ENCODE data around the gene TMTC1.

TMTC1 gene

GRCh38 chr12:29617407-29617803 is 166.3 kb downstream of the TMTC1 start:
- DNase-seq (ENCODE audit: low read depth in 3 of 3) = no peak

GRCh38 chr12:29616664-29617406 is 166.9 kb downstream of the TMTC1 start:
- DNase-seq (ENCODE audit: low read depth in 3 of 3) = no peak

- DNase-seq (ENCODE audit: low read depth in 3 of 3) = no peak
These were observed 168.9 kb downstream of the TMTC1 start for GRCh38 chr12:29614694-29615325.

GRCh38 chr12:29612912-29613311 is 170.8 kb downstream of the TMTC1 start:
- no peak for DNase-seq (ENCODE audit: low read depth in 3 of 3)

GRCh38 chr12:29611906-29612305 is 171.8 kb downstream of the TMTC1 start:
- DNase-seq (ENCODE audit: low read depth in 3 of 3) = no peak

- no peak for DNase-seq (ENCODE audit: low read depth in 3 of 3)
These were observed 173.1 kb downstream of the TMTC1 start for GRCh38 chr12:29610473-29611170.

- no peak for DNase-seq (ENCODE audit: low read depth in 3 of 3)
These were observed 174.1 kb downstream of the TMTC1 start for GRCh38 chr12:29609431-29610215.

GRCh38 chr12:29608581-29608980 is 175.2 kb downstream of the TMTC1 start:
- no peak for DNase-seq (ENCODE audit: low read depth in 3 of 3)

GRCh38 chr12:29599381-29599780 is 184.4 kb downstream of the TMTC1 start:
- DNase-seq (ENCODE audit: low read depth in 3 of 3) = no peak

- DNase-seq (ENCODE audit: low read depth in 3 of 3) = no peak
These were observed 188.5 kb downstream of the TMTC1 start for GRCh38 chr12:29595071-29595755.

GRCh38 chr12:29593001-29593400 is 190.7 kb downstream of the TMTC1 start:
- DNase-seq (ENCODE audit: low read depth in 3 of 3) = no peak

GRCh38 chr12:29591140-29592020 is 192.4 kb downstream of the TMTC1 start:
- DNase-seq (ENCODE audit: low read depth in 3 of 3) = no peak

GRCh38 chr12:29589851-29590250 is 193.9 kb downstream of the TMTC1 start:
- DNase-seq (ENCODE audit: low read depth in 3 of 3) = no peak

- no peak for DNase-seq (ENCODE audit: low read depth in 3 of 3)
These were observed 194.4 kb downstream of the TMTC1 start for GRCh38 chr12:29589286-29589820.

- no peak for DNase-seq (ENCODE audit: low read depth in 3 of 3)
These were observed 201.0 kb downstream of the TMTC1 start for GRCh38 chr12:29582677-29583272.

- no peak for DNase-seq (ENCODE audit: low read depth in 3 of 3)
These were observed 201.6 kb downstream of the TMTC1 start for GRCh38 chr12:29582146-29582545.

GRCh38 chr12:29581631-29582030 is 202.1 kb downstream of the TMTC1 start:
- no peak for DNase-seq (ENCODE audit: low read depth in 3 of 3)

GRCh38 chr12:29580971-29581370 is 202.8 kb downstream of the TMTC1 start:
- DNase-seq (ENCODE audit: low read depth in 3 of 3) = no peak

GRCh38 chr12:29578731-29579130 is 205.0 kb downstream of the TMTC1 start:
- DNase-seq (ENCODE audit: low read depth in 3 of 3) = no peak

GRCh38 chr12:29578070-29578469 is 205.7 kb downstream of the TMTC1 start:
- no peak for DNase-seq (ENCODE audit: low read depth in 3 of 3)

Data from stimulated activated CD4-positive, alpha-beta T cell treated with anti-CD3 and anti-CD28 coated beads, TNF-alpha, amount 100 ng/mL, for 48 hours (primary cell).